IPS-20b (cell line): ENCODE data around the gene SRRM4.

ENCODE experiments used
- H3K27ac ChIP-seq: one replicate; pipeline ENCODE4 v1.5.1; 2013; ENCODE audit warnings: low read length
- H3K27me3 ChIP-seq: 2 replicates; pipeline ENCODE4 v1.6.1; 2013; ENCODE audit warnings: mild to moderate bottlenecking, low read length, inconsistent platforms; ENCODE audit not compliant: insufficient read depth
- H3K36me3 ChIP-seq: 2 replicates; pipeline ENCODE4 v1.6.1; 2013; ENCODE audit warnings: low read depth, mild to moderate bottlenecking, inconsistent platforms, low read length, moderate library complexity; ENCODE audit not compliant: insufficient read depth
- H3K4me1 ChIP-seq: 2 replicates; pipeline ENCODE4 v1.6.1; 2013; ENCODE audit warnings: mild to moderate bottlenecking, control low read depth, inconsistent platforms, low read length, moderate library complexity; ENCODE audit not compliant: insufficient read depth
- H3K4me3 ChIP-seq: 2 replicates; pipeline ENCODE4 v1.5.1; 2013; ENCODE audit warnings: mild to moderate bottlenecking, low read length, inconsistent platforms
- H3K9ac ChIP-seq: 2 replicates; pipeline ENCODE4 v1.6.1; 2013; ENCODE audit warnings: low read depth, mild to moderate bottlenecking, inconsistent platforms, low read length, moderate library complexity
- H3K9me3 ChIP-seq: 2 replicates; pipeline ENCODE4 v1.6.1; 2013; ENCODE audit warnings: mild to moderate bottlenecking, low read depth, low read length, inconsistent platforms; ENCODE audit not compliant: insufficient read depth

Gene SRRM4

DNA sequence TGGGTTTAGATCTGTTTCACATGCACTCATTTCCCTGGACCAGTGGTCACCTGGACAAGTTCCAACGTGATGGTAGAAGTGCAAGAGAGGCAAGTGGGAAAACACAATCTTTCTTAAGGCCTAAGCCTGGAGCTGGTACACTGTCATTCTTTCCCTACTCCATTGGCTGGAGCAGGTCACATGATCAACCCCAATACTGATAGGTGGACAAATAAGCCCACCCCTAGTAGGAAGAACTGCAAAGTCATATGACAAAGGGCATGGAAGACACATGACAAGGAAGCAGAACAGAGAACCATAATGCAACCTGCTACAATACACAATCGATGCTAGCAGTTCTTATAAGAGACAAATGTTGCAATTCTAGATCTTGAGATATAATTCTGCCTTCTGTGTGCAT is 66.3 kb downstream of the SRRM4 start:
- no peak overlapping the region for H3K9ac ChIP-seq
- H3K4me3 ChIP-seq, result no peak overlapping the region
- H3K27me3 ChIP-seq, result no peaks in the 10 kb centered on the region
- H3K4me1 ChIP-seq, result no peaks in the 10 kb centered on the region
- H3K27ac ChIP-seq, result no peak overlapping the region
- no peaks in the 10 kb centered on the region for H3K36me3 ChIP-seq
- no peaks in the 10 kb centered on the region for H3K9me3 ChIP-seq

DNA sequence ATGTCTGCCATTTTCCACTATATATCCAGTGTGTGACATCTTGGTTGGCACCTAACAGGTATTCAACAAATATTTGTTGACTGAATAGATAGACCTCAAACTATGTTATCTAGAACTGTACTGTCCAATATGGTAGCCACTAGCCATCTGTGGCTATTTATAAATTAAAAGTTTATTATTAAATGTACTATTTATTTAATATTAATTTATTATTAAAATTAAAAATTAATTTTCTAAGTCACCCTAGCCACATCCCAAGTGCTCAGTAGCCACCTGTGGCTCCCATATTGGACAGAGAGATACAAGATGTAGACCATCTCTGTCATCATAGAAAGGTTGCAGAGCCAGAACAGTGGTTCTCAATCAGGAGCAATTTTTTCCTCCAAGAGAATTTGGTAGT is 69.3 kb downstream of the SRRM4 start:
- Histone ChIP-seq H3K9ac (no peak overlapping the region), H3K9me3 (no peaks in the 10 kb centered on the region), H3K4me1 (no peaks in the 10 kb centered on the region), H3K27me3 (no peaks in the 10 kb centered on the region), H3K4me3 (no peak overlapping the region), H3K36me3 (no peaks in the 10 kb centered on the region), H3K27ac (no peak overlapping the region)

DNA sequence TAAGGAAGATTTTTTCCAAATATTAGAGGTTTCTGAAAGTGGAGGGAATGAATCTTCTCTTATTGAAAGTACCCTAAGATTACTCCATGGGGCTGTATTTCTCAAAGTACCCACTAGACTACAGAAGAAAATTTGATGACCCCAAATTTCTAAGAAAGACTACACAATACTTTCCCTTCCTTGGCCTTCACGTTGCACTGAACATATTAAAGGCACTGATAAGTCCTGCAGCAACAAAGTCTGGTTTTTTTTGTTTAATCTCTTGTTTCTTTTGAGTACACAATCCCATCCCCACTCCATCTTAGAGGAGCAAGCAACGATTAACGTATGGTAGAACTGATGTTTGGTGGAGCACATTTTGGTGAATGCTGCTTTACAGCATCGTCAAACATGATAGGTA is 70.1 kb downstream of the SRRM4 start:
- H3K9ac ChIP-seq, result no peak overlapping the region
- no peak overlapping the region for H3K27ac ChIP-seq
- no peak overlapping the region for H3K4me3 ChIP-seq
- H3K27me3 ChIP-seq, result no peaks in the 10 kb centered on the region
- H3K9me3 ChIP-seq, result no peaks in the 10 kb centered on the region
- no peaks in the 10 kb centered on the region for H3K36me3 ChIP-seq
- no peaks in the 10 kb centered on the region for H3K4me1 ChIP-seq

- Histone ChIP-seq H3K9me3 (no peaks in the 10 kb centered on the region), H3K4me1 (no peaks in the 10 kb centered on the region), H3K4me3 (no peak overlapping the region), H3K27ac (no peak overlapping the region), H3K27me3 (no peaks in the 10 kb centered on the region), H3K36me3 (no peaks in the 10 kb centered on the region), H3K9ac (no peak overlapping the region)
These were observed 70.7 kb downstream of the SRRM4 start for GRCh38 chr12:119052001-119052400.

DNA sequence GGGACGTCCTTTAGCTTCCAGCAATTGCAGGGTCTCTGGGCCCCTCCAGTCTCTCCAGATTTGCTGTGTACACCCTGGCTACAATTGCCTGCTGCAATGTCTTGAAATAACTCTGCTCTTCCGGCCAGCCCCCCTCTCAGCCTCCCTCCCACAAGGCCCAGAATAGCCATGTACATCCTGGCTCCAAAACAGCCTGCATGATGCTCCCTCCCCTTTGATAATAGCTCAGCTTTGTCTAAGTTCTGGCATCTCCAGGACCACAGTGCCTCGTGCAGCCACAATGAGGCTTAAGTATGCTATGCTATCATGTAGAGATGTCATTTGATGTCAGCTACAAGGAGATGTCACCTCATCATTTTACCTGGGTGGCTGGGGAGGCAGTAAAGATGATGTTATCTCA is 74.6 kb downstream of the SRRM4 start:
- Histone ChIP-seq H3K4me3 (no peak overlapping the region), H3K27ac (no peak overlapping the region), H3K27me3 (no peaks in the 10 kb centered on the region), H3K4me1 (no peaks in the 10 kb centered on the region), H3K36me3 (no peaks in the 10 kb centered on the region), H3K9ac (no peak overlapping the region), H3K9me3 (no peaks in the 10 kb centered on the region)

GRCh38 chr12:119060847-119061796 is 79.8 kb downstream of the SRRM4 start:
- Histone ChIP-seq H3K4me1 (no peaks in the 10 kb centered on the region), H3K9ac (no peak overlapping the region), H3K4me3 (no peak overlapping the region), H3K9me3 (no peaks in the 10 kb centered on the region), H3K27ac (no peak overlapping the region), H3K27me3 (no peaks in the 10 kb centered on the region), H3K36me3 (no peaks in the 10 kb centered on the region)

GRCh38 chr12:119068129-119068856 is 87.0 kb downstream of the SRRM4 start:
- no peak overlapping the region for H3K4me3 ChIP-seq
- no peak overlapping the region for H3K9ac ChIP-seq
- no peak overlapping the region for H3K27ac ChIP-seq
- H3K9me3 ChIP-seq, result no peaks in the 10 kb centered on the region
- H3K27me3 ChIP-seq, result peaks cover 14% of the 10 kb centered on the region; the same call in 1 of the 2 replicates
- no peaks in the 10 kb centered on the region for H3K36me3 ChIP-seq
- H3K4me1 ChIP-seq, result peaks cover 14% of the 10 kb centered on the region; the same call in 1 of the 2 replicates

DNA sequence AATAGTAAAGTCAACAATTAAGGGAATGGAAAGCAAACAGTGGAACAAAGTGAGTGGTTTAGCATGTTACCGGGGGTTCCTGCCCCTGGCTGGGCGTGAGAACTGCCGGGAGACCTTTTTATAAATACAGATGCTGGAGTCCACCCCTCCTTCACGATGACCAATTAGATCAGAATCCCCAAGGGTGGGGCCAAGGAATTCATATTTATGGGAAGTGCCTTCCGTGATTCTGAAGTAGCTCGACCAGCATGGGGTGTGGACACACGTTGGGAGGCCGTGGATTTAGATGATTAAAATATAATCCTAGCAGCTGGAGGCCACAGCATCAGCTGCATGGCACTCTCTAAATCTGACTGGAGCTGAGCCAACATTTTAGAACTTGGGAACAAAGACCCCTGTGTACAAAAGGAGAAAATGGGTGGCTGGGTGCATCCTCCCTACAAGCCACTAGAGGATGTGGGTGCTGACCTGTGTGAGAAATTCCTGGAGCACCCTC is 87.9 kb downstream of the SRRM4 start:
- no peaks in the 10 kb centered on the region for H3K36me3 ChIP-seq
- no peaks in the 10 kb centered on the region for H3K9me3 ChIP-seq
- peaks cover 14% of the 10 kb centered on the region; the same call in 1 of the 2 replicates for H3K4me1 ChIP-seq
- H3K4me3 ChIP-seq, result no peak overlapping the region
- H3K27ac ChIP-seq, result no peak overlapping the region
- no peak overlapping the region for H3K9ac ChIP-seq
- peaks cover 14% of the 10 kb centered on the region; the same call in 1 of the 2 replicates for H3K27me3 ChIP-seq

DNA sequence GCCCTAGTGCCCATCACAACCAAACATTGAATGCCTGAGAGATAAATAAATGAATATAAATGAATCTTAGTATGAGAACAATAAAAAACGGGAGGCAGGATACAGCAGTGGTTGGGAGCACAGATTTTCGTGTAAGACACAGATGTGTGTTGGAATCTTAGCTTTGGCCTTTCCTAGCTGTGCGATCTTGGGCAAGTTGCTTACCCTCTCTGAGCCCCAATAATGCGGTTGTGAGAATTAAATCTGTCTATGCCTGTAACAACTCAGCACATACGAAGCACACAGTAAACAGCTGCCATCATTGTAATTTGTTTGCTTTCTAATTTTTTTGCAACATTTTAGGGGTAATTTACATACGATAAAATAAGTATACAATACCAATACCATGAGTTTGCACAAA is 89.8 kb downstream of the SRRM4 start:
- Histone ChIP-seq H3K9ac (no peak overlapping the region), H3K4me1 (peaks cover 14% of the 10 kb centered on the region; the same call in 1 of the 2 replicates), H3K4me3 (no peak overlapping the region), H3K36me3 (no peaks in the 10 kb centered on the region), H3K27me3 (peaks cover 14% of the 10 kb centered on the region; the same call in 1 of the 2 replicates), H3K9me3 (no peaks in the 10 kb centered on the region), H3K27ac (no peak overlapping the region)

- H3K9ac ChIP-seq, result no peak overlapping the region
- H3K36me3 ChIP-seq, result no peaks in the 10 kb centered on the region
- peaks cover 14% of the 10 kb centered on the region; the same call in 1 of the 2 replicates for H3K4me1 ChIP-seq
- no peak overlapping the region for H3K27ac ChIP-seq
- H3K9me3 ChIP-seq, result no peaks in the 10 kb centered on the region
- H3K27me3 ChIP-seq, result peaks cover 14% of the 10 kb centered on the region; the same call in 1 of the 2 replicates
- H3K4me3 ChIP-seq, result no peak overlapping the region
These were observed 90.4 kb downstream of the SRRM4 start for GRCh38 chr12:119071638-119072231.

DNA sequence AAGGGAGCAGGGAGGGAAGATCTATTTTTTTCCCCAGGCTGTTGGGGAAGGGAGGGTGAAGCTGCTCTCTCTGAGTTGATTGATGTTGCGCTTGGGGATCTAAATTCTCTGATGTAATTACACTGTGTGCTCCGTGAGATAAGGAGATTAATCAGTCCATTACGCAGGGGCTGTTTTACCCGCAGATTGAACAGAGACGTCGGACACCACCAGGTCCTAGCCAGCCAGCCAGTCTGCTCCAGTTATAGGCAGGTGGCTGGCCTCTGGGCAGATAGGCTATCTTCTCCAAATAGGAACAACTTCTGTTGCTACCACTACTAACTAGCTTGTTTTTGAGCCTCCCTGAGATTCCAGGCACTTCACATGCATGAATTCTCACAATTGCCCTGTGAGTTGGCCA is 91.1 kb downstream of the SRRM4 start:
- H3K4me3 ChIP-seq, result no peak overlapping the region

More for the DNA sequence above, 91.1 kb downstream of the SRRM4 start:
- Histone ChIP-seq H3K9me3 (no peaks in the 10 kb centered on the region), H3K27ac (no peak overlapping the region), H3K9ac (no peak overlapping the region), H3K36me3 (no peaks in the 10 kb centered on the region), H3K27me3 (peaks cover 14% of the 10 kb centered on the region; the same call in 1 of the 2 replicates), H3K4me1 (peaks cover 14% of the 10 kb centered on the region; the same call in 1 of the 2 replicates)
